Panc1 (cell line): ENCODE results near the gene RTL5. TPM values are rescaled to one million over a fixed set of nuclear protein-coding genes. Genes with fewer than 3 reads are reported as not detected.
"Not testable (repeated sequence)": the region's sequence is repeated elsewhere in the genome, so short reads cannot be mapped to it uniquely, and the experiment has no call there.

Experiments used
- ATAC-seq: fragments of 200-7000 bp; cut with Tn5 transposase; 2 replicates; pipeline ENCODE4 v1.9.1; 2020; ENCODE audit warnings: mild to moderate bottlenecking, moderate library complexity
- BruUV-seq: library from RNA; stranded (reverse); fragments of 400-500 nt; replicated peaks from 2 replicates; lab custom pipeline; 2021; lab: Mats Ljungman, UMichigan
- CTCF ChIA-PET: fragments of 300-600 bp; sonication (Branson Sonifier 250); formaldehyde crosslinking; loops from one replicate; lab custom pipeline; 2022; ENCODE audit warnings: antibody characterized with exemption; lab: Charles Lee
- POLR2A ChIA-PET: fragments of 300-600 bp; sonication (Branson Sonifier 250); formaldehyde crosslinking; loops from one replicate; lab custom pipeline; 2022; ENCODE audit warnings: antibody characterized with exemption; lab: Charles Lee
- DNase-seq: peaks from one replicate; pipeline ENCODE4 v3.0.0-alpha.2; 2010; ENCODE audit warnings: low read depth, low spot score
- H3K27ac ChIP-seq: 2 replicates; pipeline ENCODE4 v1.5.1; 2011; ENCODE audit warnings: mild to moderate bottlenecking, low read length, inconsistent platforms
- H3K27me3 ChIP-seq: fragments of 200-500 bp; sonication (Bioruptor generic); 2 replicates; pipeline ENCODE4 v1.6.0; 2014; ENCODE audit warnings: low read length, inconsistent platforms; ENCODE audit not compliant: control insufficient read depth, insufficient read depth
- H3K36me3 ChIP-seq: fragments of 200-500 bp; sonication (Bioruptor generic); 2 replicates; pipeline ENCODE4 v1.5.1; 2014; ENCODE audit warnings: inconsistent platforms, mild to moderate bottlenecking, low read length, moderate library complexity; ENCODE audit not compliant: control insufficient read depth, insufficient read depth
- H3K4me1 ChIP-seq: 2 replicates; pipeline ENCODE4 v1.5.1; 2011; ENCODE audit warnings: inconsistent platforms, mild to moderate bottlenecking, low read length, moderate library complexity; ENCODE audit not compliant: control insufficient read depth, insufficient read depth
- H3K4me3 ChIP-seq, 2 experiments: 2 replicates each; pipeline ENCODE4 v1.5.1; 2011 to 2012; ENCODE audit warnings: low read depth in 2 of 2, low read length in 2 of 2, mild to moderate bottlenecking in 2 of 2, inconsistent platforms in 1 of 2, moderate library complexity in 1 of 2
- H3K9me3 ChIP-seq: fragments of 200-500 bp; sonication (Bioruptor generic); 2 replicates; pipeline ENCODE4 v1.5.1; 2014; ENCODE audit warnings: low read depth, mild to moderate bottlenecking, inconsistent platforms, low read length, moderate library complexity; ENCODE audit not compliant: control insufficient read depth, insufficient read depth
- POLR2AphosphoS5 ChIP-seq: IDR thresholded peaks from 2 replicates; pipeline ENCODE4 v1.6.1; 2012; ENCODE audit warnings: mild to moderate bottlenecking, low read depth, low read length, moderate library complexity
- REST ChIP-seq, 2 experiments: IDR thresholded peaks; 2 replicates each; pipeline ENCODE4 v1.6.1; 2011 to 2012; ENCODE audit warnings: low read depth in 2 of 2, control low read depth in 1 of 2, low read length in 1 of 2, mild to moderate bottlenecking in 1 of 2, moderate library complexity in 1 of 2; ENCODE audit not compliant: insufficient read depth in 1 of 2
- SIN3A ChIP-seq: IDR thresholded peaks from 2 replicates; pipeline ENCODE4 v1.6.1; 2012; ENCODE audit warnings: low read depth, mild to moderate bottlenecking, low read length, moderate library complexity, borderline replicate concordance; ENCODE audit not compliant: insufficient read depth
- TCF7L2 ChIP-seq: IDR thresholded peaks from 2 replicates; pipeline ENCODE4 v1.6.1; 2011; ENCODE audit warnings: mild to moderate bottlenecking, low read depth, low read length, inconsistent platforms
- in situ Hi-C: cut with HindIII; loops from 2 replicates; pipeline ENCODE4 v1.10.0; 2016; ENCODE audit warnings: low sequenced_read_pairs, low pct_unique_long_range_greater_than_20kb
- intact Hi-C: fragments of 100-400 bp; cut with micrococcal nuclease; formaldehyde crosslinking; loops from one replicate; pipeline ENCODE4 v1.10.0; 2022; ENCODE audit not compliant: unreplicated experiment
- total RNA-seq: library from RNA; stranded (reverse); gene quantifications from one replicate; pipeline ENCODE4 v1.2.1, GENCODE V29; 2021; ENCODE audit not compliant: unreplicated experiment
- TF ChIP-seq, protein P1 (sequence below): fragments of 450-650 bp; IDR thresholded peaks from 2 replicates; pipeline ENCODE4 v1.5.1; 2017; ENCODE audit warnings: mild to moderate bottlenecking

RTL5 gene
- total RNA-seq, 1 experiment from 2014 or later: 11.0 TPM

- in situ Hi-C loops: no loop called here
- BruUV-seq: no TSS peak
These were observed 45.3 kb upstream of the RTL5 start for GRCh38 chrX:72176981-72177380.

DNA sequence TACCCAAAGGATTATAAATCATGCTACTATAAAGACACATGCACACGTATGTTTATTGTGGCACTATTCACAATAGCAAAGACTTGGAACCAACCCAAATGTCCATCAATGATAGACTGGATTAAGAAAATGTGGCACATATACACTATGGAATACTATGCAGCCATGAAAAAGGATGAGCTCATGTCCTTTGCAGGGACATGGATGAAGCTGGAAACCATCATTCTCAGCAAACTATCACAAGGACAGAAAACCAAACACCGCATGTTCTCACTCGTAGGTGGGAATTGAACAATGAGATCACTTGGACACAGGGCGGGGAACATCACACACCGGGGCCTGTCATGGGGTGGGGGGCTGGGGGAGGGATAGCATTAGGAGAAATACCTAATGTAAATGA, 44.6 kb upstream of the RTL5 start:
- H3K9me3 ChIP-seq: not testable (repeated sequence)

More at GRCh38 chrX:72176981-72177380, 45.3 kb upstream of the RTL5 start:
- H3K4me3 ChIP-seq: no peak overlapping the region
- H3K4me1 ChIP-seq: peaks cover 4% of the 10 kb centered on the region; the same call in 1 of the 2 replicates
- no peak overlapping the region for H3K27ac ChIP-seq
- no peak for TF ChIP-seq POLR2AphosphoS5
- no peak for TF ChIP-seq TCF7L2
- TF ChIP-seq, protein P1, sequence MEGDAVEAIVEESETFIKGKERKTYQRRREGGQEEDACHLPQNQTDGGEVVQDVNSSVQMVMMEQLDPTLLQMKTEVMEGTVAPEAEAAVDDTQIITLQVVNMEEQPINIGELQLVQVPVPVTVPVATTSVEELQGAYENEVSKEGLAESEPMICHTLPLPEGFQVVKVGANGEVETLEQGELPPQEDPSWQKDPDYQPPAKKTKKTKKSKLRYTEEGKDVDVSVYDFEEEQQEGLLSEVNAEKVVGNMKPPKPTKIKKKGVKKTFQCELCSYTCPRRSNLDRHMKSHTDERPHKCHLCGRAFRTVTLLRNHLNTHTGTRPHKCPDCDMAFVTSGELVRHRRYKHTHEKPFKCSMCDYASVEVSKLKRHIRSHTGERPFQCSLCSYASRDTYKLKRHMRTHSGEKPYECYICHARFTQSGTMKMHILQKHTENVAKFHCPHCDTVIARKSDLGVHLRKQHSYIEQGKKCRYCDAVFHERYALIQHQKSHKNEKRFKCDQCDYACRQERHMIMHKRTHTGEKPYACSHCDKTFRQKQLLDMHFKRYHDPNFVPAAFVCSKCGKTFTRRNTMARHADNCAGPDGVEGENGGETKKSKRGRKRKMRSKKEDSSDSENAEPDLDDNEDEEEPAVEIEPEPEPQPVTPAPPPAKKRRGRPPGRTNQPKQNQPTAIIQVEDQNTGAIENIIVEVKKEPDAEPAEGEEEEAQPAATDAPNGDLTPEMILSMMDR: no peak
- no peak for TF ChIP-seq SIN3A
- no peak for TF ChIP-seq REST (IDR thresholded peaks at IDR 0.05; ENCODE audit: insufficient read depth in 1 of 2, low read depth in 2 of 2, low read length in 1 of 2)
- POLR2A ChIA-PET: no interaction called here
- ATAC-seq (no peak), DNase-seq (no peak)
- H3K27me3 ChIP-seq: no peaks in the 10 kb centered on the region
- CTCF ChIA-PET: no interaction called here
- H3K36me3 ChIP-seq: no peaks in the 10 kb centered on the region
- intact Hi-C loops: no loop called here
- H3K9me3 ChIP-seq: no peaks in the 10 kb centered on the region

DNA sequence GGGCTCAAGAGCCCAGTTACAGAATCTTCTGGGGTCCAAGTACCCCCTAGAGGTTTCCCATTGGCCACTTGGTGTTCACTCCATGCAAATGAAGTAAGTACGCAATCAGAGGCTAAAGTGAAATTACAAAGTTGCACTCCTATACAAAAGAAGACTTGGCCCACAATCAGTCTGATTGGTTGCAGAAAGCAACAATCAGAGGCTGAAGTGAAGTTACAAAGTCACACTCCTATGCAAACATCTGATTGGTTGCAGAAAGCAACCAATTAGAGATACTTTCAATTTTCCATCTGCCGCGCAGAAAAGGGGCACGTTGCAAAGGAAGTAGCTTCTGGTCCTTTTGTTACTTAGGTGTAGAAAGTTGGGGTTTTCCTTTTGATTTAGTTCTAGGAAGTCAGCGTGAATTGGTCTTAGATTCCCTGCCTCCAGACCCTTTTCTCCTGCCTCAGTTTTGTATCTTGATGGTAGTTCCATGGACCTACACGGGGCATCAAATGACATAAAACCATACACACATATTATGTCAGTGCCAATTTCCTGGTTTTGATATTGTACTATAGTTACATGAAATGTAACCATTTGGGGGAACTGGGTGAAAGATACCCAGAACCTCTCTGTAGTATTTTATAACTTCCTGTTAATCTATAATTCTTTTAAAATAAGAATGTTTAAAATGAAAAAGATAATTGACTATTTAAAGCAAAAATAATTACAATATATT, 37.5 kb upstream of the RTL5 start:
- H3K36me3 ChIP-seq: no peaks in the 10 kb centered on the region
- no peak for TF ChIP-seq SIN3A
- no peak for TF ChIP-seq TCF7L2
- no peak for TF ChIP-seq REST (IDR thresholded peaks at IDR 0.05; ENCODE audit: insufficient read depth in 1 of 2, low read depth in 2 of 2, low read length in 1 of 2)
- no peak for TF ChIP-seq POLR2AphosphoS5
- TF ChIP-seq, protein P1: no peak
- in situ Hi-C loops: no loop called here
- ChIA-PET POLR2A (no interaction called here), CTCF (no interaction called here)
- no peaks in the 10 kb centered on the region for H3K4me1 ChIP-seq
- peak overlapping the region in 1 of 2 experiments; percentile 31; a peak in 2 of 4 replicates for H3K4me3 ChIP-seq
- no peak overlapping the region for H3K27ac ChIP-seq
- DNase-seq (no peak), ATAC-seq (no peak)
- intact Hi-C loops: no loop called here
- H3K9me3 ChIP-seq: no peaks in the 10 kb centered on the region
- H3K27me3 ChIP-seq: no peaks in the 10 kb centered on the region
- BruUV-seq: no TSS peak

More for the DNA sequence above, 44.6 kb upstream of the RTL5 start:
- BruUV-seq, H3K27me3 ChIP-seq, intact Hi-C loops, in situ Hi-C loops, H3K27ac ChIP-seq, H3K4me1 ChIP-seq, CTCF ChIA-PET, H3K36me3 ChIP-seq, ATAC-seq, POLR2A ChIA-PET, DNase-seq, H3K4me3 ChIP-seq: not testable (repeated sequence)
